A172 (cell line): ENCODE measurements around the gene SPOPL. TPM values are rescaled to one million over a fixed set of nuclear protein-coding genes. Genes with fewer than 3 reads are reported as not detected.
"Not testable (repeated sequence)": the region's sequence is repeated elsewhere in the genome, so short reads cannot be mapped to it uniquely, and the experiment has no call there.

Source experiments
- DNase-seq: peaks from one replicate; pipeline ENCODE4 v3.0.0-alpha.2; 2015; ENCODE audit warnings: low spot score
- total RNA-seq: library from RNA; depleted of rRNA; stranded (reverse); fragments of >200 nt; shearing (Covaris generic); gene quantifications from 2 replicates; pipeline ENCODE4 v1.2.3, GENCODE V29; 2014; rRNA removed

The SPOPL gene
- total RNA-seq, result 30.9 and 34.8 TPM in 2 replicates

- DNase-seq, result peak; percentile 77
These were observed at the start of gene SPOPL for GRCh38 chr2:138501425-138502254. Gene SPOPL (plus strand): TSS chr2:138501770. CDS start chr2:138550217, 48,447 bp downstream.

GRCh38 chr2:138452324-138452723 is 49.2 kb upstream of the SPOPL start:
- no peak for DNase-seq

GRCh38 chr2:138453815-138454214 is 47.8 kb upstream of the SPOPL start:
- no peak for DNase-seq

GRCh38 chr2:138454761-138455160 is 46.8 kb upstream of the SPOPL start:
- DNase-seq, result no peak

GRCh38 chr2:138455275-138455674 is 46.3 kb upstream of the SPOPL start:
- no peak for DNase-seq

- DNase-seq, result no peak
These were observed 45.9 kb upstream of the SPOPL start for GRCh38 chr2:138455691-138456090.

GRCh38 chr2:138462689-138463088 is 38.9 kb upstream of the SPOPL start:
- not testable (repeated sequence) for DNase-seq

GRCh38 chr2:138468617-138469016 is 33.0 kb upstream of the SPOPL start:
- no peak for DNase-seq

- DNase-seq, result no peak
These were observed 32.2 kb upstream of the SPOPL start for GRCh38 chr2:138469411-138469810.

- DNase-seq, result no peak
These were observed 30.6 kb upstream of the SPOPL start for GRCh38 chr2:138470941-138471340.

GRCh38 chr2:138474100-138474825 is 27.3 kb upstream of the SPOPL start:
- no peak for DNase-seq

- no peak for DNase-seq
These were observed 26.2 kb upstream of the SPOPL start for GRCh38 chr2:138475277-138475776.

- no peak for DNase-seq
These were observed 25.4 kb upstream of the SPOPL start for GRCh38 chr2:138476186-138476585.

- no peak for DNase-seq
These were observed 24.6 kb upstream of the SPOPL start for GRCh38 chr2:138476940-138477339.

GRCh38 chr2:138482796-138483195 is 18.8 kb upstream of the SPOPL start:
- not testable (repeated sequence) for DNase-seq

GRCh38 chr2:138485019-138485418 is 16.6 kb upstream of the SPOPL start:
- DNase-seq, result no peak

GRCh38 chr2:138486363-138487198 is 15.0 kb upstream of the SPOPL start:
- DNase-seq, result no peak

GRCh38 chr2:138490673-138491494 is 10.7 kb upstream of the SPOPL start:
- DNase-seq, result no peak

GRCh38 chr2:138491495-138491862 is 10.1 kb upstream of the SPOPL start:
- DNase-seq, result no peak

- DNase-seq, result no peak
These were observed 9.4 kb upstream of the SPOPL start for GRCh38 chr2:138492160-138492559.

GRCh38 chr2:138493334-138493733 is 8.2 kb upstream of the SPOPL start:
- DNase-seq, result peak; percentile 19
